PC-3 (cell line): ENCODE measurements around the gene KIF13A.

ENCODE experiments used
- EZH2 ChIP-seq: fragments of 300-600 bp; sonication (generic); IDR thresholded peaks from one replicate; pipeline ENCODE4 v1.6.1; 2017; ENCODE audit warnings: antibody characterized with exemption, mild to moderate bottlenecking, low read length; ENCODE audit not compliant: unreplicated experiment
- EZH2phosphoT487 ChIP-seq: fragments of 300-600 bp; sonication (generic); IDR thresholded peaks from 2 replicates; pipeline ENCODE4 v1.6.1; 2018; ENCODE audit warnings: mild to moderate bottlenecking, antibody characterized with exemption, low read length, borderline replicate concordance
- TF ChIP-seq, protein P1 (sequence below): fragments of 300-600 bp; sonication (generic); conservative IDR thresholded peaks from 2 replicates; pipeline ENCODE4 v1.5.1; 2017; ENCODE audit warnings: antibody characterized with exemption, low read depth, mild to moderate bottlenecking, low read length

DNA sequence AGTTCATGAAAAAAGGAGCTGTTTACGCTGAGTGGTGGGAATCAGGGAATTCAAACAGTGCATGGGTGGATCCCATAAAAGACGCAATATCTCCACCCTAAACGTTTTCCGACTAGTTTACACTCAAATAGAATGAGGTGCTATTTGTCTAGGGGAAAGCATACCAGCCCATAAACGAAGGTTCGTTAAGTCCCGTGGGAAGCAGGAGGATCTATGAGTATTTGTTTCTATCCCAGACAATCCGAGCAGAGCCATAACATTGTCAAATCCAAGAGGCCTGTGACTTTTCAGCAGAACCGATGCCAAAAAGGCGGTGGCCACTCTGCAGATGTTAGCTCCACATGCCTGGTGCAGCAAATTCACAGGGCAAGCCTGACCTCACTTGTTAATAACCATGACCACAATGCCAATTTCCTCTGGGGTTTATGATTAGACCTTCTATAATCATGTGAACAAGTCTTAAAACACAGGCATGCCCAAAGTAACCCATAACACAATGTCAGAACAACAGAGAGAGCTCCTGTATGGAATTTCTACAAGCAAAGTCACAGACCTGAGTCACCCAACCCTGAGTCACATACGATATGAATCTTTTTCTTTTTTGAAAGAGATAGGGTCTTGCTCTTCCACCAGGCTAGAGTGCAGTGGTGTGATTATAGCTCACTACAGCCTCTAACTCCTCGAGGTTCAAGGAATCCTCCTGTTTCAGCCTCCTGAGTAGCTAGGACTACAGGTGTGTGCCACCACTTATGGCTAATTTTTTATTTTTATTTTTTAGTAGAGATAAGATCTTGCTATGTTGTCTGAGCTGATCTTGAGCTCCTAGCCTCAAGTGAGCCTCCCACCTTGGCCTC, 123.3 kb downstream of the KIF13A start:
- TF ChIP-seq, protein P1, sequence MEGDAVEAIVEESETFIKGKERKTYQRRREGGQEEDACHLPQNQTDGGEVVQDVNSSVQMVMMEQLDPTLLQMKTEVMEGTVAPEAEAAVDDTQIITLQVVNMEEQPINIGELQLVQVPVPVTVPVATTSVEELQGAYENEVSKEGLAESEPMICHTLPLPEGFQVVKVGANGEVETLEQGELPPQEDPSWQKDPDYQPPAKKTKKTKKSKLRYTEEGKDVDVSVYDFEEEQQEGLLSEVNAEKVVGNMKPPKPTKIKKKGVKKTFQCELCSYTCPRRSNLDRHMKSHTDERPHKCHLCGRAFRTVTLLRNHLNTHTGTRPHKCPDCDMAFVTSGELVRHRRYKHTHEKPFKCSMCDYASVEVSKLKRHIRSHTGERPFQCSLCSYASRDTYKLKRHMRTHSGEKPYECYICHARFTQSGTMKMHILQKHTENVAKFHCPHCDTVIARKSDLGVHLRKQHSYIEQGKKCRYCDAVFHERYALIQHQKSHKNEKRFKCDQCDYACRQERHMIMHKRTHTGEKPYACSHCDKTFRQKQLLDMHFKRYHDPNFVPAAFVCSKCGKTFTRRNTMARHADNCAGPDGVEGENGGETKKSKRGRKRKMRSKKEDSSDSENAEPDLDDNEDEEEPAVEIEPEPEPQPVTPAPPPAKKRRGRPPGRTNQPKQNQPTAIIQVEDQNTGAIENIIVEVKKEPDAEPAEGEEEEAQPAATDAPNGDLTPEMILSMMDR: no peak
- TF ChIP-seq EZH2phosphoT487 (no peak), EZH2 (no peak)
